Naive thymus-derived CD4-positive, alpha-beta T cell (primary cell): ENCODE measurements around the gene DHX8. TPM values are rescaled to one million over a fixed set of nuclear protein-coding genes. Genes with fewer than 3 reads are reported as not detected.

Experiments
- ATAC-seq: fragments of 150-1000 bp; cut with Tn5 transposase; 2 replicates; pipeline ENCODE4 v1.10.0; 2021; ENCODE audit warnings: mild to moderate bottlenecking, moderate library complexity
- CTCF ChIA-PET: fragments of 350-600 bp; sonication (Branson Sonifier 250); formaldehyde crosslinking; loops from one replicate; lab custom pipeline; 2021; ENCODE audit warnings: antibody characterized with exemption; lab: Charles Lee
- POLR2A ChIA-PET: fragments of 350-600 bp; sonication (Branson Sonifier 250); formaldehyde crosslinking; loops from one replicate; lab custom pipeline; 2021; ENCODE audit warnings: antibody characterized with exemption, inconsistent platforms; lab: Charles Lee
- DNase-seq, 9 donors: peaks; one replicate each; pipeline versions ENCODE4 v3.0.0 to v3.0.0-alpha.2; 2020 to 2022; ENCODE audit warnings: mixed read lengths in 1 of 9
- H3K27ac ChIP-seq: one replicate; pipeline ENCODE4 v1.7.0; 2013; ENCODE audit warnings: mild to moderate bottlenecking, low read depth, low read length, moderate library complexity
- H3K27me3 ChIP-seq, 2 donors: one replicate each; pipeline ENCODE4 v1.7.0; 2013; ENCODE audit warnings: low read length in 2 of 2, mild to moderate bottlenecking in 2 of 2, moderate library complexity in 2 of 2; ENCODE audit not compliant: control insufficient read depth in 2 of 2, insufficient read depth in 2 of 2
- H3K36me3 ChIP-seq, 3 experiments: 1 replicate in 2 of 3; 2 replicates in 1 of 3; pipeline ENCODE4 v1.7.0; 2013; ENCODE audit warnings: low read length in 3 of 3, mild to moderate bottlenecking in 3 of 3, moderate library complexity in 1 of 3; ENCODE audit not compliant: insufficient read depth in 3 of 3, control insufficient read depth in 2 of 3
- H3K4me1 ChIP-seq, 2 donors: one replicate each; pipeline ENCODE4 v1.7.0; 2013; ENCODE audit warnings: low read length in 2 of 2, mild to moderate bottlenecking in 2 of 2, moderate library complexity in 1 of 2; ENCODE audit not compliant: control insufficient read depth in 2 of 2, insufficient read depth in 2 of 2
- H3K4me3 ChIP-seq: 2 replicates; pipeline ENCODE4 v1.7.0; 2013; ENCODE audit warnings: mild to moderate bottlenecking, low read length
- H3K9me3 ChIP-seq, 3 experiments: 1 replicate in 2 of 3; 2 replicates in 1 of 3; pipeline ENCODE4 v1.7.0; 2013; ENCODE audit warnings: low read length in 3 of 3; ENCODE audit not compliant: control insufficient read depth in 2 of 3
- H3K27ac Mint-ChIP-seq, 9 donors: one replicate each; pipeline ENCODE4 v1.8.0; 2020 to 2022; ENCODE audit warnings: mixed read lengths in 9 of 9, mild to moderate bottlenecking in 8 of 9, moderate library complexity in 5 of 9, inconsistent platforms in 2 of 9
- H3K27me3 Mint-ChIP-seq, 5 donors: one replicate each; pipeline ENCODE4 v1.8.0; 2021 to 2022; ENCODE audit warnings: mixed read lengths in 5 of 5, mild to moderate bottlenecking in 1 of 5
- H3K36me3 Mint-ChIP-seq, 5 donors: one replicate each; pipeline ENCODE4 v1.8.0; 2020 to 2022; ENCODE audit warnings: mixed read lengths in 5 of 5, mild to moderate bottlenecking in 3 of 5, inconsistent platforms in 1 of 5
- H3K4me1 Mint-ChIP-seq, 7 donors: one replicate each; pipeline ENCODE4 v1.8.0; 2020 to 2022; ENCODE audit warnings: mixed read lengths in 7 of 7, mild to moderate bottlenecking in 3 of 7, inconsistent platforms in 1 of 7
- H3K4me3 Mint-ChIP-seq, 10 donors: one replicate each; pipeline ENCODE4 v1.8.0; 2020 to 2022; ENCODE audit warnings: mild to moderate bottlenecking in 10 of 10, mixed read lengths in 10 of 10, moderate library complexity in 6 of 10, inconsistent platforms in 2 of 10
- H3K9me3 Mint-ChIP-seq, 11 donors: one replicate each; pipeline ENCODE4 v1.8.0; 2020 to 2022; ENCODE audit warnings: mixed read lengths in 11 of 11, mild to moderate bottlenecking in 4 of 11, inconsistent platforms in 1 of 11, moderate library complexity in 1 of 11
- intact Hi-C, 2 donors: fragments of 100-400 bp; cut with micrococcal nuclease; formaldehyde crosslinking; loops; one replicate each; pipeline ENCODE4 v1.15.1; 2023
- polyA plus RNA-seq, 2 donors: library from polyadenylated mRNA; unstranded; fragments of 300-500 nt; fragmentation: Illumina TruSeq; gene quantifications; one replicate each; pipeline ENCODE4 v1.2.3, GENCODE V29; 2021
- total RNA-seq, 6 experiments: library from RNA in 5 of 6; stranded (reverse) in 5 of 6; gene quantifications; 1 replicate in 5 of 6; 2 replicates in 1 of 6; pipeline ENCODE4 v1.2.3 and lab custom pipeline; 2021 to 2026

The DHX8 gene
- total and polyA plus RNA-seq, 7 experiments from 2014 or later = 23.5 to 93.4 (median 69.1) TPM

- H3K27ac ChIP-seq = no peak overlapping the region
- peaks cover 13 to 14% of the 10 kb centered on the region in 2 donors for H3K4me1 ChIP-seq
- H3K36me3 ChIP-seq = no peaks in the 10 kb centered on the region
- Mint-ChIP-seq H3K36me3 (no peaks in the 10 kb centered on the region), H3K4me3 (peak overlapping the region in 9 of 10 donors; percentile 21 to 97 (median 68)), H3K27me3 (peaks cover 30 to 63% (median 35%) of the 10 kb centered on the region in 5 donors), H3K4me1 (peaks cover 18 to 26% (median 22%) of the 10 kb centered on the region in 7 donors), H3K9me3 (peaks cover 0 to 3% (median 0%) of the 10 kb centered on the region in 11 donors), H3K27ac (peak overlapping the region in 2 of 9 donors; percentile 25 to 42)
- no peaks in the 10 kb centered on the region for H3K9me3 ChIP-seq
- DNase-seq (no peak), ATAC-seq (no peak)
- intact Hi-C loops = no loop called here
- H3K27me3 ChIP-seq = peaks cover 6 to 30% of the 10 kb centered on the region in 2 donors
- ChIA-PET POLR2A (interaction anchor here (0.8 kb wide), 1 partner anchor 60 kb away, joined by 4 read pairs; the partner anchor contains the start of gene DHX8), CTCF (interaction anchor here (0.7 kb wide), 1 partner anchor 719 kb away, joined by 3 read pairs; no protein-coding TSS in a partner anchor)
- no peak overlapping the region for H3K4me3 ChIP-seq
Observed at GRCh38 chr17:43543771-43544575, 60.2 kb downstream of the DHX8 start.

- Mint-ChIP-seq H3K4me3 (peak overlapping the region; percentile 54 to 97 (median 76)), H3K4me1 (peaks cover 18 to 26% (median 22%) of the 10 kb centered on the region in 7 donors), H3K36me3 (no peaks in the 10 kb centered on the region), H3K9me3 (peaks cover 0 to 6% (median 0%) of the 10 kb centered on the region in 11 donors), H3K27ac (peak overlapping the region in 1 of 9 donors; percentile 56), H3K27me3 (peaks cover 42 to 68% (median 45%) of the 10 kb centered on the region in 5 donors)
- H3K4me3 ChIP-seq = peak overlapping the region; percentile 62
- no peaks in the 10 kb centered on the region for H3K36me3 ChIP-seq
- ATAC-seq (no peak), DNase-seq (peak in 3 of 9 donors; percentile 6 to 26 (median 14))
- peaks cover 10 to 38% of the 10 kb centered on the region in 2 donors for H3K27me3 ChIP-seq
- peaks cover 13 to 14% of the 10 kb centered on the region in 2 donors for H3K4me1 ChIP-seq
- POLR2A ChIA-PET = no interaction called here
- intact Hi-C loops = no loop called here
- H3K27ac ChIP-seq = no peak overlapping the region
- H3K9me3 ChIP-seq = no peaks in the 10 kb centered on the region
- CTCF ChIA-PET = no interaction called here
Observed at GRCh38 chr17:43545383-43545632, 61.5 kb downstream of the DHX8 start.

GRCh38 chr17:43546319-43547188 is 62.8 kb downstream of the DHX8 start, which contains the start of gene ETV4:
Gene ETV4 (minus strand): TSS chr17:43546340. CDS start chr17:43545617, 723 bp downstream.
- Histone ChIP-seq H3K4me3 (peak within 1 kb of the TSS; percentile 62), H3K36me3 (no peaks in the 10 kb centered on the region), H3K4me1 (peaks cover 13 to 14% of the 10 kb centered on the region in 2 donors), H3K27ac (no peak within 1 kb of the TSS), H3K27me3 (peaks cover 10 to 38% of the 10 kb centered on the region in 2 donors), H3K9me3 (no peaks in the 10 kb centered on the region)
- peak; percentile 93 for ATAC-seq
- intact Hi-C loops = loop anchor here (1.0 to 2.0 kb wide), 2 partner anchors 63 to 460 kb away; partner anchors contain the start of gene DHX8 (in 1 of the 2)
- Mint-ChIP-seq H3K27ac (peak within 1 kb of the TSS in 6 of 9 donors; percentile 40 to 89 (median 71)), H3K4me3 (peak within 1 kb of the TSS; percentile 83 to 97 (median 87)), H3K4me1 (peaks cover 18 to 26% (median 22%) of the 10 kb centered on the region in 7 donors), H3K36me3 (no peaks in the 10 kb centered on the region), H3K9me3 (peaks cover 0 to 6% (median 0%) of the 10 kb centered on the region in 11 donors), H3K27me3 (peaks cover 47 to 69% (median 50%) of the 10 kb centered on the region in 5 donors)
- ChIA-PET CTCF (no interaction called here), POLR2A (interaction anchor here (0.8 to 1.2 kb wide), 2 partner anchors 185 to 335 kb away, joined by 3 to 4 read pairs; partner anchors contain the start of gene TMEM106A)
- peak; percentile 67 to 94 (median 85) for DNase-seq

- H3K4me1 Mint-ChIP-seq = peaks cover 18 to 26% (median 22%) of the 10 kb centered on the region in 7 donors
- Histone ChIP-seq H3K4me1 (peaks cover 13 to 14% of the 10 kb centered on the region in 2 donors), H3K4me3 (peak overlapping the region; percentile 62), H3K27ac (no peak overlapping the region), H3K9me3 (no peaks in the 10 kb centered on the region), H3K27me3 (peaks cover 10 to 38% of the 10 kb centered on the region in 2 donors), H3K36me3 (no peaks in the 10 kb centered on the region)
- ChIA-PET CTCF (no interaction called here), POLR2A (interaction anchor here (1.2 kb wide), 1 partner anchor 185 kb away, joined by 4 read pairs; no protein-coding TSS in a partner anchor)
- H3K36me3 Mint-ChIP-seq = peaks cover 0 to 2% (median 0%) of the 10 kb centered on the region in 5 donors
- intact Hi-C loops = loop anchor here in 1 of 2 donors (2.0 kb wide), 1 partner anchor 460 kb away; no protein-coding TSS in a partner anchor
- H3K4me3 Mint-ChIP-seq = peak overlapping the region; percentile 83 to 97 (median 87)
- H3K27me3 Mint-ChIP-seq = peaks cover 49 to 67% (median 54%) of the 10 kb centered on the region in 5 donors
- peaks cover 0 to 6% (median 0%) of the 10 kb centered on the region in 11 donors for H3K9me3 Mint-ChIP-seq
- H3K27ac Mint-ChIP-seq = peak overlapping the region in 2 of 9 donors; percentile 67 to 88
- ATAC-seq (no peak), DNase-seq (no peak)
Observed at GRCh38 chr17:43547189-43547550, 63.4 kb downstream of the DHX8 start.

- H3K36me3 ChIP-seq = no peaks in the 10 kb centered on the region
- CTCF ChIA-PET = no interaction called here
- peaks cover 49 to 65% (median 58%) of the 10 kb centered on the region in 5 donors for H3K27me3 Mint-ChIP-seq
- DNase-seq = no peak
- no peak for ATAC-seq
- POLR2A ChIA-PET = interaction anchor here (1.2 kb wide), 1 partner anchor 186 kb away, joined by 4 read pairs; no protein-coding TSS in a partner anchor
- no peak overlapping the region for H3K4me3 ChIP-seq
- H3K9me3 Mint-ChIP-seq = peaks cover 0 to 6% (median 0%) of the 10 kb centered on the region in 11 donors
- peak overlapping the region in 8 of 10 donors; percentile 17 to 97 (median 88) for H3K4me3 Mint-ChIP-seq
- peak overlapping the region in 1 of 9 donors; percentile 46 for H3K27ac Mint-ChIP-seq
- H3K36me3 Mint-ChIP-seq = peaks cover 0 to 5% (median 0%) of the 10 kb centered on the region in 5 donors
- H3K4me1 ChIP-seq = peaks cover 13 to 14% of the 10 kb centered on the region in 2 donors
- peaks cover 18 to 26% (median 22%) of the 10 kb centered on the region in 7 donors for H3K4me1 Mint-ChIP-seq
- no peak overlapping the region for H3K27ac ChIP-seq
- intact Hi-C loops = loop anchor here in 1 of 2 donors (2.0 kb wide), 1 partner anchor 459 kb away; no protein-coding TSS in a partner anchor
- H3K9me3 ChIP-seq = no peaks in the 10 kb centered on the region
- H3K27me3 ChIP-seq = peaks cover 10 to 38% of the 10 kb centered on the region in 2 donors
Observed at GRCh38 chr17:43547659-43548256, 64.0 kb downstream of the DHX8 start.
